Keratinocyte (primary cell): Measurements from ENCODE around the gene TCERG1L. TPM values are rescaled to one million over a fixed set of nuclear protein-coding genes. Genes with fewer than 3 reads are reported as not detected.
"Not testable (repeated sequence)": the region's sequence is repeated elsewhere in the genome, so short reads cannot be mapped to it uniquely, and the experiment has no call there.

Experiments
- DNase-seq: peaks from one replicate; pipeline ENCODE4 v3.0.0-alpha.2; 2011; ENCODE audit warnings: low read depth, missing footprints, low spot score
- FAIRE-seq: peaks from 2 replicates; lab custom pipeline; 2011; peaks lifted over from hg19 to GRCh38; lab: Jason Lieb, UNC
- H2AFZ ChIP-seq: 2 replicates; pipeline ENCODE4 v1.6.0; 2012; ENCODE audit warnings: low read length, control low read depth, inconsistent platforms; ENCODE audit not compliant: control insufficient read depth
- H3K27ac ChIP-seq: 2 replicates; pipeline ENCODE4 v1.5.1; 2011; ENCODE audit warnings: low read length; ENCODE audit not compliant: control insufficient read depth, insufficient read depth
- H3K27me3 ChIP-seq: 3 replicates; pipeline ENCODE4 v1.6.0; 2011; ENCODE audit warnings: low read length; ENCODE audit not compliant: control insufficient read depth, insufficient read depth; ENCODE audit errors: extremely low read depth
- H3K36me3 ChIP-seq, 2 experiments: 2 replicates in 1 of 2; 3 replicates in 1 of 2; pipeline ENCODE4 v1.5.1; 2011; ENCODE audit warnings: low read length in 2 of 2, mild to moderate bottlenecking in 1 of 2; ENCODE audit not compliant: control insufficient read depth in 2 of 2, insufficient read depth in 2 of 2; ENCODE audit errors: extremely low read depth in 1 of 2
- H3K4me1 ChIP-seq: 3 replicates; pipeline ENCODE4 v1.5.1; 2011; ENCODE audit warnings: low read length; ENCODE audit not compliant: control insufficient read depth, insufficient read depth; ENCODE audit errors: extremely low read depth
- H3K4me2 ChIP-seq: 3 replicates; pipeline ENCODE4 v1.6.0; 2011; ENCODE audit warnings: low read depth, low read length; ENCODE audit not compliant: control insufficient read depth, insufficient read depth; ENCODE audit errors: extremely low read depth
- H3K4me3 ChIP-seq, 3 experiments: fragments of 200-600 bp in 1 of 3; sonication (generic) in 1 of 3; 2 replicates in 2 of 3; 3 replicates in 1 of 3; pipeline ENCODE4 v1.5.1; 2011 to 2016; ENCODE audit warnings: low read length in 3 of 3, mild to moderate bottlenecking in 3 of 3, control low read depth in 2 of 3, inconsistent platforms in 1 of 3, low read depth in 1 of 3, mixed read lengths in 1 of 3, mixed run types in 1 of 3, moderate library complexity in 1 of 3; ENCODE audit not compliant: control insufficient read depth in 2 of 3, insufficient read depth in 2 of 3; ENCODE audit errors: extremely low read depth in 1 of 3
- H3K79me2 ChIP-seq: 2 replicates; pipeline ENCODE4 v1.6.0; 2012; ENCODE audit warnings: low read length; ENCODE audit not compliant: control insufficient read depth, insufficient read depth
- H3K9ac ChIP-seq: 3 replicates; pipeline ENCODE4 v1.6.0; 2011; ENCODE audit warnings: low read length; ENCODE audit not compliant: control insufficient read depth, insufficient read depth; ENCODE audit errors: extremely low read depth
- H3K9me1 ChIP-seq: 3 replicates; pipeline ENCODE4 v1.6.0; 2011; ENCODE audit warnings: low read length; ENCODE audit not compliant: control insufficient read depth, insufficient read depth; ENCODE audit errors: extremely low read depth
- H3K9me3 ChIP-seq: 2 replicates; pipeline ENCODE4 v1.5.1; 2012; ENCODE audit warnings: low read depth, low read length; ENCODE audit not compliant: control insufficient read depth
- H4K20me1 ChIP-seq: 3 replicates; pipeline ENCODE4 v1.6.0; 2011; ENCODE audit warnings: low read length; ENCODE audit not compliant: control insufficient read depth, insufficient read depth; ENCODE audit errors: extremely low read depth
- CTCF ChIP-seq, 3 experiments: IDR thresholded peaks in 1 of 3; conservative IDR thresholded peaks in 1 of 3; optimal IDR thresholded peaks in 1 of 3; 2 replicates in 2 of 3; 3 replicates in 1 of 3; pipeline versions ENCODE3 to v1.5.1; 2011; ENCODE audit warnings: low read length in 3 of 3, mild to moderate bottlenecking in 3 of 3, moderate library complexity in 2 of 3, control low read depth in 1 of 3, inconsistent platforms in 1 of 3; ENCODE audit not compliant: insufficient read depth in 2 of 3; ENCODE audit errors: extremely low read depth in 1 of 3
- EZH2 ChIP-seq: IDR thresholded peaks from one replicate; pipeline ENCODE4 v1.6.1; 2012; ENCODE audit warnings: inconsistent platforms, mild to moderate bottlenecking, low read length, moderate library complexity
- dilution Hi-C: fragments of 300-500 bp; cut with MboI; formaldehyde crosslinking; loops from one replicate; pipeline ENCODE4 v1.7.0; 2020; ENCODE audit warnings: low sequenced_read_pairs; ENCODE audit not compliant: extremely low pct_ligation_motif_present
- polyA plus RNA-seq, 5 experiments: library from polyadenylated mRNA; depleted of rRNA in 3 of 5; stranded (reverse) in 3 of 5; stranded (forward) in 1 of 5; unstranded in 1 of 5; fragments of >200 nt; gene quantifications; 1 replicate in 1 of 5; 2 replicates in 3 of 5; 3 replicates in 1 of 5; pipeline versions ENCODE4 v1.2.1 to v1.2.3, GENCODE V29; 2011 to 2012; ENCODE audit warnings: missing spikeins in 2 of 5, low read depth in 1 of 5, low replicate concordance in 1 of 5

Gene TCERG1L
- polyA plus RNA-seq, 1 donor (not counting 4 experiments of a cell fraction or from before 2014, with no cell fraction given) = not detected

DNA sequence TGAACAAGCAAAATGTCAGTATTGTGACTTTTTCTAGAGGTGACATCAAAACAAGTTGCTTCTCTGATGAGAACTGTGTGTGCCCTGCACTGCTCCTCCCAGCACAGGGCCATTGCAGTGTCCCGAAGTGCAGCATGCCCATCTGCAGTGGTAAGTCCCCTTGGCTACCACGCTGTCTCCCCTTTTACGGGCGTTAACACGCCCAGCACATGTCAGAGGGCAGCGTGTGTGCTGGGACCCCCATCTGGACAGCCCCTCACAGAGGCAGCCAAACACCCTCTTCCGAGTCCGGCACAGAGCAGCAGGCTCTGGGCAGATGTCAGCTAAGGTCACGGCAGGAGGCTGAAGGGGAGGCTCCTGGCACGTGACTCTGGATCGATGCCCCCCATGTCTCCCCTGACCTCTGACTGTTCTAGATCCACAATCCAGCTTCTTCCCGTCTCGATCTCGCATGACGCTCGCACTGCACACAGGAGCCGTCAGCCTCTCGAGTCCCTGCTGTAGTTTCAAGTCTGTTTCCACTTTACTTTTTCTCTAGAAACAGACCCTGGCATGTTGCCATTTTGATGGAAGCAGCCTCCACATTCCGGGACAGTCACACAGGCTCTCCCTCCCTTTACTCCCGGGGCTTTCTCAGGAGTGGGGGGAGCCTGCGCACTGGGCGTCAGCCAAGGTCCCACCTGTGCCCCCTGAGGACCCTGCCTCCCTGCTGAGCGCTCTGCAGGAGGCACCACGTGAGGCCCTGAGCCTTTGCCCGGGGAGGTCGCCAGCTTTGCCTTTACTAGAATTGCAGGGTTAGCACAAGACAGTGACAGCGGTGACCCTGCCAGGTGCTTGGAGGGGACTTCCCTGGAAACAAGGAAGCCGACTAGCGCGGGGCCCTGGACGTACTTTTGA is 133.8 kb downstream of the TCERG1L start:
- DNase-seq (no peak), FAIRE-seq (no peak)
- Histone ChIP-seq H3K4me3 (no peak overlapping the region), H3K36me3 (no peaks in the 10 kb centered on the region), H3K27me3 (no peaks in the 10 kb centered on the region), H3K4me2 (no peak overlapping the region), H3K79me2 (no peaks in the 10 kb centered on the region), H3K9me1 (no peaks in the 10 kb centered on the region), H4K20me1 (no peaks in the 10 kb centered on the region), H3K9ac (no peak overlapping the region), H3K27ac (no peak overlapping the region), H3K4me1 (no peaks in the 10 kb centered on the region), H3K9me3 (peaks cover 36% of the 10 kb centered on the region), H2AFZ (no peak overlapping the region)
- dilution Hi-C loops = no loop called here
- TF ChIP-seq CTCF (optimal IDR thresholded peaks at IDR 0.05 in 1 of 3, IDR thresholded peaks at IDR 0.05 in 1 of 3, conservative IDR thresholded peaks at IDR 0.05 in 1 of 3; ENCODE audit: extremely low read depth in 1 of 3, insufficient read depth in 2 of 3, low read length in 3 of 3) = no peak
- TF ChIP-seq EZH2 = no peak

GRCh38 chr10:131176907-131177306 is 134.6 kb downstream of the TCERG1L start:
- H3K4me2 ChIP-seq = no peak overlapping the region
- H3K79me2 ChIP-seq = no peaks in the 10 kb centered on the region
- no peak overlapping the region for H3K9ac ChIP-seq
- no peak for TF ChIP-seq CTCF (optimal IDR thresholded peaks at IDR 0.05 in 1 of 3, IDR thresholded peaks at IDR 0.05 in 1 of 3, conservative IDR thresholded peaks at IDR 0.05 in 1 of 3; ENCODE audit: extremely low read depth in 1 of 3, insufficient read depth in 2 of 3, low read length in 3 of 3)
- no peak for TF ChIP-seq EZH2
- DNase-seq (no peak), FAIRE-seq (no peak)
- no peaks in the 10 kb centered on the region for H3K36me3 ChIP-seq
- no peak overlapping the region for H2AFZ ChIP-seq
- no peaks in the 10 kb centered on the region for H3K9me1 ChIP-seq
- no peaks in the 10 kb centered on the region for H4K20me1 ChIP-seq
- no peak overlapping the region for H3K27ac ChIP-seq
- H3K4me1 ChIP-seq = no peaks in the 10 kb centered on the region
- peaks cover 38% of the 10 kb centered on the region for H3K9me3 ChIP-seq
- H3K4me3 ChIP-seq = no peak overlapping the region
- dilution Hi-C loops = no loop called here
- H3K27me3 ChIP-seq = no peaks in the 10 kb centered on the region

DNA sequence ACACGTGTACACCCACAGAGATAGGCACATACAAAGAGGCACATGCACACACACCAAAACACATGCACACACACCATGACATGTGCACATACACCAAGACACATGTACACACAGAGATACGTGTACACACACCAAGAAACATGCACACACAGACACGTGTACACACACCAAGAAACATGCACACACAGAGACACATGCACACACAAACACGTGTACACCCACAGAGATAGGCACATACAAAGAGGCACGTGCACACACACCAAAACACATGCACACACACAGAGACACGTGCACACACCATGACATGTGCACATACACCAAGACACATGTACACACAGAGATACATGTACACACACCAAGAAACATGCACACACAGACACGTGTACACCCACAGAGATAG is 135.2 kb downstream of the TCERG1L start:
- H3K36me3 ChIP-seq, H3K27me3 ChIP-seq, H3K9ac ChIP-seq, H3K27ac ChIP-seq, H3K9me1 ChIP-seq, H2AFZ ChIP-seq, H3K4me1 ChIP-seq, DNase-seq, H4K20me1 ChIP-seq, H3K4me3 ChIP-seq, H3K79me2 ChIP-seq, dilution Hi-C loops, H3K4me2 ChIP-seq: not testable (repeated sequence)
- H3K9me3 ChIP-seq = peaks cover 36% of the 10 kb centered on the region
- peak; percentile 89 for FAIRE-seq
